ENCODE measurements around the gene DDX27.

DDX27 gene

GRCh38 chr20:49291200-49291599 is 72.0 kb downstream of the DDX27 start:
- no peak for DNase-seq (ENCODE audit: low spot score)

- no peak for DNase-seq (ENCODE audit: low spot score)
Measured at GRCh38 chr20:49292010-49292409, 72.8 kb downstream of the DDX27 start.

GRCh38 chr20:49293122-49293521 is 73.9 kb downstream of the DDX27 start:
- DNase-seq (ENCODE audit: low spot score): no peak
